H1 (cell line): Measurements from ENCODE around the gene TXLNB.

Experiments used
- CREB1 ChIP-seq: IDR thresholded peaks from 2 replicates; pipeline ENCODE4 v1.6.1; 2012; ENCODE audit warnings: inconsistent platforms
- CTCF ChIP-seq, 3 experiments: IDR thresholded peaks; 1 replicate in 2 of 3; 2 replicates in 1 of 3; pipeline versions ENCODE4 v1.5.1 to v1.6.1; 2011; ENCODE audit warnings: low read length in 3 of 3, mild to moderate bottlenecking in 3 of 3, inconsistent platforms in 2 of 3, low read depth in 1 of 3, moderate library complexity in 1 of 3; ENCODE audit not compliant: insufficient read depth in 1 of 3; ENCODE audit errors: control extremely low read depth in 1 of 3
- EZH2 ChIP-seq: fragments of 200-600 bp; sonication (generic); IDR thresholded peaks from 2 replicates; pipeline ENCODE4 v1.7.1; 2012; ENCODE audit warnings: low read depth, mild to moderate bottlenecking, moderate library complexity, low read length, inconsistent platforms; ENCODE audit not compliant: severe bottlenecking
- MAX ChIP-seq: IDR thresholded peaks from 2 replicates; pipeline ENCODE4 v1.6.1; 2012; ENCODE audit warnings: inconsistent platforms

DNA sequence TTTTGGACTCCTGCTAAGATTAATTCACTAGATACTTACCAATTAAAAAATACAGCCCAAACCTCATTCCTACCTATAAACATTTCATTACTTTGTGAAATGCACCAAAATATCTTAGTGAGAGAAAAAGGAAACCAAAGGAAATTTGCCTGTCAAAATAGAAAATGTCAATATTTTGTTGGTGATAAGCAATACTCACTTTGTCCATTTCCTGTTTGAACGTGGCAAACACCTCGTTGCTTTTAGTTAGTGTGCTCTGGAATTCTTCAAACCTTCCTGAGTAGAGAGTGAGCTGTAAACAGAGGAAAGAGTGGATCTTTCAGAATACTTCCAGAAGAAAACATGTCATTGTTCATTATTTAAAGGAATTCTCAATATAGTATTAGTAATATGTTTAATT lies 44.2 kb downstream of the TXLNB start:
- TF ChIP-seq EZH2 (no peak), MAX (no peak), CREB1 (no peak), CTCF (IDR thresholded peaks at IDR 0.05; ENCODE audit: control extremely low read depth in 1 of 3, insufficient read depth in 1 of 3, low read depth in 1 of 3, low read length in 3 of 3) (no peak)
